ENCODE measurements around the gene STIM1.

The STIM1 gene

DNA sequence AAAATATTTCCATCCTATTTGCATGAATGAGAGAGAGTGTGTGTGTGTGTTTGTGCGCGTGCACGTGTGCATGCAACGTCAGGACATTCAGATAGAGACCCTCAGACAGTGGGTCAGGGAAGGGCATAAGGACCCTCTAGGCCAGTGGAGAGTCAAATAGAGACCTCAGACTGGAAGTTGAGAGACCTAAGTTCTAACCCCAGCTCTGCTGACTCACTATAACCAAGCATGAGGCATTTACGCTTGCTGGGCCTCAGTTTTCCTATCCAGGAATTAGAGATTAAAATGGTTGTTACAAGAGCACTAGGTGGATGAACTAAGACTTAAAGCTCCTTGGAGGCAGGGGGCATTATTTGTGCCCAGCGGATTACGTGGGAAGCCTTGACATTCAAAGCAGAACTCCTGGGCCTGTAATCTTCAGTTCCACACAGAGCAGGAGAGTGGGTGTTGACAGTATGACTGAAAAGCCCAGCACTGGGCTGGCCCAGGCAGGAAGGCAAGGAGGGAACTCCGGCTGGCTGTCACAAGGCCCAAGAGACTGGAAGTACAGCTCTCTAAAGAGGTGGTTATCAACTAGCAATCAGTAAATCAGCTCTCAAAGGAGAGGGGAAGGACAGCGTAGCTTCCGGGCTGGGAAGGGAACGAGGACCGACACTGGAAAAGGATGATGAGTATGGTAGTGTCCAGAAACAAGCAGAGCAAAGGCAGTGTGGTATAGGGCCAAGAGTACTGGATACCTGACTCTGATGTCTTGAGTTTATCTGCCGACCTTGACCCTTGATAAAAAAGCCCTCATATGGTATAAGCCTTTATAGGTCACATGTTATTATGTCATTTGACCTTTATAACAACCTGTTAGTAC, 23.9 kb upstream of the STIM1 start:
- DNase-seq, result no peak

GRCh38 chr11:3832816-3833215, 22.6 kb upstream of the STIM1 start:
- DNase-seq, result no peak

GRCh38 chr11:3833449-3833848, 22.0 kb upstream of the STIM1 start:
- no peak for DNase-seq

DNA sequence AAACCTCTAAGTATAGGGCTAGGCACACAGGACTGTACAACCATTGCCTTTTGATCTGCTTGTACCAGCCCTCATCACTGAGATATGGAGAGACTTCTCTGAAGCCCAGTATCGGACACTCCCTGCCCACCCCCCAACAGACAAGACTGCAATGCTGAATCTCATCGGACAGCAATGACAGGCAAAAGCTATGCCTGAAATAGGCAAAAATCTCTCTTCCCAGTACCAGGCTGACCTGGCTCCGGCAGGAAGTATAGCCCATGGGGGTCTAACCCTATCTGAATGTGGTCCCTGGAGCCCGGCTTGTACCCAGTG, 21.2 kb upstream of the STIM1 start:
- no peak for DNase-seq

DNA sequence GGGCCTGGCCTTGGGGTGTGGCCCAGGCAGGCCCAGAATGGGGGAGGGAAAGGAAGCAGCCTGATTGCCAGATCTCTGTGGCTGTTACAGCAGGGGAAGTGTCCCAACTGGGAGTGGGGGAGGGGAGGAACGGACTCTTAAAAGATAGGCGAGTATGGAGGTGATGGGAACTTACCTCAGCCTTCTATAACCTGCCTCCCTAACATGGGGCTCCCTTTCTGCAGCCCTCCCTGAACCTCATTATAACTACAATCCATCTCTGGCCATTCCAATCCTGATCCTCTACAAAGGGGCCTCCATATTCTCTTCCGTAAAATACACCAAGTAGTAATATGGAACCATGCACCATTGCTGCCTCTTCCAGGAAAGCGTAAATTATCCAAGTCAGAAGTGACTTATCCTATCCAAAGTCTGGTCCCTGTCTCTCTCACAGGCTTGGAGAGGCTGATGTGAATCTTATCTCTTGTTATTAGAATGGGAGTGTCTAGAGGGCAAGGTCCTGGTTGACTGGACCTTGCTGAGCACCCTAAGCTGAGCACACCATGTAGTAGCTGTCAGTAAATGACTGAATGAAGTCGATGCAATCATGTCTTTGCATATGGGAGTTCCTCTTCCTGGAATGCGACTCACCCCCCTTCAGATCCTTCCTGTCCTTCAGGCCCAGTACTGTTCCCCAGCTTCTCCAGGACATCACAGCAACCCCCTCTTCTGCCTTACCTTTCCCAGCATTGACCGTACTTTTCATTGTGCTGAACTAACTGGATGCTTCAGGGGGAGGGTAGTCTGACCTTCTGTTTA, 20.6 kb upstream of the STIM1 start:
- DNase-seq, result no peak

DNA sequence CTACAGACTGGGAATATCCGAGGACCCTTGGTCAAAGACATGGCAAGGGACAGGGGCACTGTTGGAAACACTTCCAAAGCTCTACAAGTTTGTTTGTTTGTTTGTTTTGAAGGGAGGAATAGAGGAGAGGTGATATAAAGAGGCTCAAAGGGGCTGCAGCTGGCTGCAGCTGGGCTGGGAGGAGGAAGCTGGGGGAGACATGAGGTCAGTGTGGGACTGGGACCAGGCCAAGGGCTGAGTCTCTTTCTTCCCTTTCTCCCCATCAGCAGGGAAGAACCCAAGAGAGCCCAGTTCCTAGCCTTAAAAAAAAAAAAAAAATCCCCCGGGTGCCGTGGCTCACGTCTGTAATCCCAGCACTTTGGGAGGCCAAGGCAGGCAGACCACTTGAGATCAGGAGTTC, 19.7 kb upstream of the STIM1 start:
- no peak for DNase-seq

GRCh38 chr11:3836903-3837302, 18.6 kb upstream of the STIM1 start:
- DNase-seq, result no peak

DNA sequence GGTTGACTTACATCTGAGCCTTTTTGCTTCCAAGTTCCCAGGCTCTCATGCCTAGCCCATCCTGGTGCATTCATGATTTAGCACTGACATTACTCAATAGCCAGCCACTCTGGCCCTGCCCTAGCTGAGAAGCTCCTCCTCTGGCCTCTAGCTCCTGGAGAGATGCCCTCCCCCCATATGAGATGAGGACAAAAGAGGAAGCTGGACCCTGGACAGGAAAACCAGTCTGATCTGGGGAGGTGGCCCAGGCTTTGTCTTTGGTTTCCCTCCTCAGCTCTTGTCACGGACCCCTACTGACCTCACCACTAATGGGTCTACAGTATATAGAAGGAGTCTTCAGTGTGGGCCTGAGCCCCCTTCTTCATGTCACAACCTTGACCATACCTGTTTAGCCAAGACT, 17.7 kb upstream of the STIM1 start:
- no peak for DNase-seq

DNA sequence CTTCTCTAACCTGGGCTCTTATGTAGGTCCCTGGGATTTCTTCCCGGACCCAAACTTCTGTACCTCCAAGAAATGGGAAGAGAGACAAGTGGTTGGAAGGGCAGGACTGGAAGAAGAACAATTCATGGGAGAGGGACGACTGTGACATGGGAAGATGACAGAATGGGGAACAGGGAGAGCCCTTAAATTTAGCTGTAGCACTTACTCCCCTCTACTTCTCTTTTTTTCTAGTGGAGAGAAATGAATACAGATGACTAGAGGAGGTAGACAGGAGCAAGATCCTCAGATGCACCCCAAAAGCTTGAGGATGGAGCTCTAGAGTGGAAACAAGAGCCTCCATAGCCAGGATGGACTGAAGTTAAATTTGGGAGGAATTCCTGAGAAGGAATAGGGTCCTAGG, 17.0 kb upstream of the STIM1 start:
- DNase-seq, result no peak

- DNase-seq, result no peak
These were observed 15.2 kb upstream of the STIM1 start for GRCh38 chr11:3840004-3840869.

GRCh38 chr11:3840870-3841425, 14.5 kb upstream of the STIM1 start, which contains the start of gene RHOG:
RHOG (minus strand) TSS chr11:3840959; CDS start chr11:3828138, 12,821 bp downstream.
- no peak for DNase-seq

DNA sequence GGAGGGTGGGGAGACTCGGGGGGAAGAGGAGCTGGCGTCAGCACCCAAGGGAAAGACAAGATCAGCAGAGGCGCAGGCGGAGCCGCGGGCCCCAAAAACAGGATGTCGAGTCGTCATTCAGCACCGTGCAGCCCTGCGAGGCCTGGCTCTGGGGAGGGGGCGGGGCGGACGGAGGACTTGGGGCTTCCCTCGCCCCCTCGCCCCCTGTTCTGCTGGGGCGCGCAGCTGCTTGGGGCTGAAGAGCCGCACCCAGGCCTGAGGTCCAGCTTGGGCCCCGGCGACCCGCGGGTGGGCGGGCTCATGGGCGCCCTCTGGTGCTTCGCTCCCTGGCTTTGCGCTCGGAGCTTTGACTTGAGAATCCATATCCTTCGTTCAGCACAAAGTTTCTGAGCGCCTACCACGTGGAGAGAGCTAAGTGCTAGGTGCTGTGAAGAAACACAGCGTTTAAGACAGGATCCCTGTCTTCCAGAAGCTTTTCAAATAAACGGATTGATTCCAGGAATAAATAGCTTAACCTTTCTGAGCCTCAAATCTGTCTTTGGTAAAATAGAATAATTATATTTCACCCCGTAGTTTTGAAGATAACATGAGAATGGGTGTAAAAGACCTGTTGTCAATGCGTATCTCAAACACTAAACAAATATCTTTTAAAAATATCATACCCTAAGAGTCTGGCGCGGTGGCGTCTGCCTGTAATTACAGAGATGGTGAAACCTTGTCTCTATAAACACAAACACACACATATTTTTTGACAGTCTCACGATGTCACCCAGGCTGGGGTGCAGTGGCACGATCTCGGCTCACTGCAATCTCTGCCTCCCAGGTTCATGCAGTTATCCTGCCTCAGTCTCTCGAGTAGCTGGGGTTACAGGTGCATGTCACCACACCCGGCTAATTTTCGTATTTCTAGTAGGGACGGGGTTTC, 13.8 kb upstream of the STIM1 start:
- peak; percentile 30 for DNase-seq

DNA sequence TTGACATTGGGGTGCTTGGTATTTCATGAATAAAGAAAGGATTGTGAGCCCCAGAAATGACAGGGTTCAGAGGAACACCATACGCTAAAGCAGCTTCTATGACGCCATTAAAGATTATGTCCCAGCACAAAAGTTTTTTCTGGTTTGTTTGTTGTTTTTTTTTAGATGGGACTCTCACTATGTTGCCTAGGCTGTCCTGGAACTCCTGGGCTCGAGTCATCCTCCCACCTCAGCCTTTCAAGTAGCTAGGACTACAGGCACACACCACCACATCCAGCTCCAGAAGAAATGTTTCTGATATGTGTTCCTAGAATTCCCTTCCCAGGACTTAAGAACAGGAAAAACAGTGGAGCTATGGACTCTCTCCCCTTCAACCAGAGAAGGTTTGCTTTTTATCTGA, 12.1 kb upstream of the STIM1 start:
- DNase-seq, result no peak

GRCh38 chr11:3845246-3845645, 10.2 kb upstream of the STIM1 start:
- no peak for DNase-seq

GRCh38 chr11:3845670-3846069, 9.8 kb upstream of the STIM1 start:
- DNase-seq, result no peak

- DNase-seq, result no peak
These were observed 6.1 kb upstream of the STIM1 start for GRCh38 chr11:3849297-3849874.

- DNase-seq, result no peak
These were observed 2.0 kb upstream of the STIM1 start for GRCh38 chr11:3853545-3853842.

DNA sequence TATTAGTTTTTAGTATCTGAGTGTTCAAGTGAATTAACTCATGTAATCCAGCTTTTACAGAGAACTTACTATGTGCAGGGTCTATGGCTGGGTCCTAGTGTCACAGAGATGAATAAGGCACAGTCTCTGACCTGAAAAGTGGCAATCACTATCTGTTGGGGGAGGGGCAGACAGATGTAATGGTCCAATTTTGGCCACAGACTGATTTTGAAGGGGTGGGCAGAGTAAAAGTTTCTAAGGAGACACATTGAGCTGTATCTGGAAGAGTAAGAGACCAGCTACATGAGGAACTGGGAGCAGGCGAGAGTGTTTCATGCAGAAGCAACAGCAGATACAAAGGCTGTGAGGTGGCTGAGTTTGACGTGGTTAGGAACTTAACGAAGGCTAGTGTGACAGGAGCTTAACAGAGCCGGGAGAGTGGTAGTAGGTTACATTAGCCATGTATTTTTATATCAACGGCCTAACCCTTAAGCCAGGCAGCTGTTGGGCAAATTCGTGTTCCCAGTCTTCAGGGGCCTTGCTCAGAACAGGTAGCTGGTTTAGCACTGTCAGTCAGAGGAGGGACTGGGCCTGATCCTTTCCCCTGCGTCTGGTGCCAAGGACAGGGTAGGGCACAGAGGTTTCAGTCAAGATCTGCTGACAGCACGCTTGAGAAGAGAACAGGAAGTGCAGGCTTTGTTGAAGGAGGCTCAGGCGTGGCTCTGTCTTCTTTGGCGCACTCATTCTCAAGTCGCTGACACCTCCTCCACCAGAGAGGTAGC, 1.4 kb upstream of the STIM1 start:
- no peak for DNase-seq

DNA sequence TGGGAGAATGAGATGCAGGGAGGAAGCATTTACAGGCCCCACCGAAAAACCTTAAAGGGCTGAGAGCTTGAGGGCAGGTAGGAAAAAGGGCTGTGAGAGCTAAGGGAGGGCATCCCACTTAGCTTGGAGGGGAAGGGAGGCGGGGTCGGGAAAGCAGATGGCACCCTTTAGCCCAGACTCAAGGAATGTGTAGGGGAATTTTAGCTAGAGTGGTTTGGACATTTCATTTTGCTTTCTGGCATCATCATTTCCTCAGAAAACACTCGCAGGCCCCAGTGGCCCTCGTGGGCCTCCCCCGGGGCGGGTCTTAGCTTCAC, 846 bp upstream of the STIM1 start:
- DNase-seq, result no peak

- no peak for DNase-seq
These were observed 486 bp downstream of the STIM1 start for GRCh38 chr11:3855808-3856491.

All from NCI-H2081 treated with DMSO at 0.1 percent for 48 hours (cell line).